Uterus (tissue), 4 donors: Measurements from ENCODE around the gene USP25. TPM values are rescaled to one million over a fixed set of nuclear protein-coding genes. Genes with fewer than 3 reads are reported as not detected.

Source experiments
- DNase-seq, 2 donors: peaks; one replicate each; pipeline ENCODE4 v3.0.0-alpha.2; 2019 to 2020
- H3K27ac ChIP-seq, 2 donors: fragments of 200-600 bp; sonication (generic); 1 replicate in 1 of 2; 2 replicates in 1 of 2; pipeline ENCODE4 v1.5.1; 2016 to 2018
- H3K27me3 ChIP-seq, 2 donors: fragments of 200-600 bp; sonication (generic); one replicate each; pipeline ENCODE4 v1.5.1; 2018 to 2019; ENCODE audit warnings: control low read depth in 1 of 2
- H3K36me3 ChIP-seq, 2 donors: fragments of 200-600 bp; sonication (generic); one replicate each; pipeline ENCODE4 v1.5.1; 2019; ENCODE audit warnings: control low read depth in 1 of 2
- H3K4me1 ChIP-seq, 2 donors: fragments of 200-600 bp; sonication (generic); one replicate each; pipeline ENCODE4 v1.5.1; 2018 to 2019; ENCODE audit warnings: control low read depth in 1 of 2
- H3K4me3 ChIP-seq, 2 donors: fragments of 200-600 bp; sonication (generic); 1 replicate in 1 of 2; 2 replicates in 1 of 2; pipeline ENCODE4 v1.5.1; 2018 to 2019; ENCODE audit warnings: mild to moderate bottlenecking in 1 of 2
- H3K9me3 ChIP-seq, 2 donors: fragments of 200-600 bp; sonication (generic); one replicate each; pipeline ENCODE4 v1.5.1; 2019; ENCODE audit warnings: control low read depth in 1 of 2
- POLR2A ChIP-seq, 2 donors: fragments of 450-650 bp; IDR thresholded peaks; one replicate each; pipeline ENCODE4 v1.6.1; 2016; ENCODE audit warnings: antibody characterized with exemption in 2 of 2, mild to moderate bottlenecking in 1 of 2, moderate library complexity in 1 of 2
- intact Hi-C: fragments of 100-400 bp; cut with DNase I; formaldehyde crosslinking; loops from one replicate; pipeline ENCODE4 v1.15.1; 2023; ENCODE audit warnings: low total_unique reads
- total RNA-seq, 4 donors: library from RNA; depleted of rRNA in 3 of 4; stranded (reverse); fragments of >200 nt in 3 of 4; gene quantifications; one replicate each; pipeline versions ENCODE4 v1.1.0 to v1.2.4, GENCODE V29; 2014 to 2023
- TF ChIP-seq, protein P1 (sequence below), 4 experiments: fragments of 200-600 bp in 2 of 4; fragments of 450-650 bp in 2 of 4; sonication (generic) in 2 of 4; IDR thresholded peaks; one replicate each; pipeline ENCODE4 v1.5.1; 2016 to 2019; ENCODE audit warnings: antibody characterized with exemption in 4 of 4, mild to moderate bottlenecking in 2 of 4, moderate library complexity in 1 of 4
- donor health status: DM: yes; HTN: yes; CAD: no.

The USP25 gene
- total RNA-seq, 4 donors from 2014 or later, result 34.6 to 97.5 (median 63.5) TPM

DNA sequence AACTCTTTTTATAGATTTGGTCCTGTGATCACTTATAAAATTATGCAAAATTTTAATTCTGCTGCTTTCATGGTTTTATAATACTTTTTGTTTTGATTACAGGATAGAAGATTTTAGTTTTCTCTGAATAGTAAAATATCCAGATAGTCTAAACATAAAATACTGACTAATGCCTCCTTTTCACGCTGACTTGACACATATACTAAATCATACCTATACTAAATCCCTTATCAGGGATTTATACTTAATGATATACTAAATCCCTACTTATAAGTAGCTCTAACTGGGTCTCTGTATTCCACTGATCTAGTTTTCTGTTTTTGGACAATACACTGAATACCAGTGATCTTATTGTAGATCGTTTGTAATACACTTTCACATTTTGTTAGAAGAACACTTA is 128.0 kb downstream of the USP25 start:
- Histone ChIP-seq H3K4me3 (no peak overlapping the region), H3K27ac (peak overlapping the region in 1 of 2 donors; percentile 43), H3K36me3 (no peaks in the 10 kb centered on the region), H3K4me1 (no peaks in the 10 kb centered on the region), H3K9me3 (no peaks in the 10 kb centered on the region), H3K27me3 (no peaks in the 10 kb centered on the region)
- intact Hi-C loops, result no loop called here
- no peak for TF ChIP-seq POLR2A (IDR thresholded peaks at IDR 0.05)
- TF ChIP-seq, protein P1, sequence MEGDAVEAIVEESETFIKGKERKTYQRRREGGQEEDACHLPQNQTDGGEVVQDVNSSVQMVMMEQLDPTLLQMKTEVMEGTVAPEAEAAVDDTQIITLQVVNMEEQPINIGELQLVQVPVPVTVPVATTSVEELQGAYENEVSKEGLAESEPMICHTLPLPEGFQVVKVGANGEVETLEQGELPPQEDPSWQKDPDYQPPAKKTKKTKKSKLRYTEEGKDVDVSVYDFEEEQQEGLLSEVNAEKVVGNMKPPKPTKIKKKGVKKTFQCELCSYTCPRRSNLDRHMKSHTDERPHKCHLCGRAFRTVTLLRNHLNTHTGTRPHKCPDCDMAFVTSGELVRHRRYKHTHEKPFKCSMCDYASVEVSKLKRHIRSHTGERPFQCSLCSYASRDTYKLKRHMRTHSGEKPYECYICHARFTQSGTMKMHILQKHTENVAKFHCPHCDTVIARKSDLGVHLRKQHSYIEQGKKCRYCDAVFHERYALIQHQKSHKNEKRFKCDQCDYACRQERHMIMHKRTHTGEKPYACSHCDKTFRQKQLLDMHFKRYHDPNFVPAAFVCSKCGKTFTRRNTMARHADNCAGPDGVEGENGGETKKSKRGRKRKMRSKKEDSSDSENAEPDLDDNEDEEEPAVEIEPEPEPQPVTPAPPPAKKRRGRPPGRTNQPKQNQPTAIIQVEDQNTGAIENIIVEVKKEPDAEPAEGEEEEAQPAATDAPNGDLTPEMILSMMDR (IDR thresholded peaks at IDR 0.05), result no peak
- DNase-seq, result no peak

DNA sequence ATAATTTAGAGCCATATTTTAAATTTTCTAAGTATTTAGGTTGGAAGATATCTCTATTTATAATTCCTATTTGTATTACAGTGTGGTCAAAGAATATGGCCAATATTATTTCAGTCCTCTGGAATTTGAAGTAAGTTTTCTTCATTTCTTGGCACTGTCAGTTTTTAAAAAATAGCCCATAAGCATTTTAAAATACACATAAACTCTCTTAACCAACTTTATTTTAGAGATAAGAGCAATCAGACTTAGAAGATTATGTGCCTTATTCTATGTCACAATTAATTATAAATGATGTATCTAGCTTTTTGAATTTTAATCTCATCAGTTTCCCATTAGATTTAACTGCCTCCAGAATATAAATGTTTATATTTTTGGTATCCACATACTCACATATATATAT is 130.8 kb downstream of the USP25 start:
- intact Hi-C loops, result no loop called here
- Histone ChIP-seq H3K9me3 (no peaks in the 10 kb centered on the region), H3K27ac (no peak overlapping the region), H3K27me3 (no peaks in the 10 kb centered on the region), H3K36me3 (no peaks in the 10 kb centered on the region), H3K4me3 (no peak overlapping the region), H3K4me1 (no peaks in the 10 kb centered on the region)
- DNase-seq, result no peak
- no peak for TF ChIP-seq POLR2A (IDR thresholded peaks at IDR 0.05)
- TF ChIP-seq, protein P1 (IDR thresholded peaks at IDR 0.05), result no peak

DNA sequence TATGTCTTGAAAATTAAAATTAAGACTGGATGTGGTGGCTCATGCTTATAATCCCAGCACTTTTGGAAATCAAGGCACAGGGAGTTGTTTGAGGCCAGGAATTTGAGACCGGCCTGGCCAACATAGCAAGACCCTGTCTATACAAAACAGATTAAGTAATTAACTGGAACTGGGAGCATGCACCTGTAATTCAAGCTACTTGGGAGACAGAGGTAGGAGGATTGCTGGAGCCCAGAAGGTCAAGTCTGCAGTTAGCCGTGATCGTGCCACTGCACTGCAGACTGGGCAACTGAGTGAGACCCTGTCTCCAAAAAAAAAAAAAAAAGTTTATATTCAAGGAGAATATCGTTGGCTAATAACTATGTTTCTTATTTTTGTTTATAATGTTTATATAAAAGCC is 139.2 kb downstream of the USP25 start:
- Histone ChIP-seq H3K4me1 (no peaks in the 10 kb centered on the region), H3K27me3 (no peaks in the 10 kb centered on the region), H3K9me3 (no peaks in the 10 kb centered on the region), H3K36me3 (no peaks in the 10 kb centered on the region), H3K4me3 (no peak overlapping the region), H3K27ac (no peak overlapping the region)
- DNase-seq, result no peak
- intact Hi-C loops, result no loop called here
- TF ChIP-seq POLR2A (IDR thresholded peaks at IDR 0.05), result no peak
- TF ChIP-seq, protein P1 (IDR thresholded peaks at IDR 0.05), result no peak

DNA sequence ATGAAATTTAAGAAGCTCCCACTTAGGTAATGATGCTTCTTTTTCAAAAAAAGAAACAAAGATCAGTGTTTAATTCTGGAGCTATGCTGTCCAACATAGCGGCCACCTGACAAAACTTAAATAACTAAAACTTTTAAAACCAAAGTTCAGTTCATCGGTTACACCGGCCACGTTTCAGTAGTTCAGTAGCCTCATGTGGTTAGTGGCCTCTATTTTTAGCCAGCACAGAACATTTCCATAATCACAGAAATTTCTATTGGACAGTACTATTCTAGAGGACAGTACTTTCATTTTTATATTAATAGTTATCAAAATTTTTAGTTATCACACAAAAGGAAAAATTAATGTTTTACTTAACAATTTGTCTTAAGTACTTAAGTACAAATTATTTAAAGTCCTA is 141.0 kb downstream of the USP25 start:
- Histone ChIP-seq H3K9me3 (no peaks in the 10 kb centered on the region), H3K27me3 (no peaks in the 10 kb centered on the region), H3K4me1 (no peaks in the 10 kb centered on the region), H3K36me3 (no peaks in the 10 kb centered on the region), H3K4me3 (no peak overlapping the region), H3K27ac (no peak overlapping the region)
- intact Hi-C loops, result no loop called here
- DNase-seq, result no peak
- TF ChIP-seq, protein P1 (IDR thresholded peaks at IDR 0.05), result no peak

DNA sequence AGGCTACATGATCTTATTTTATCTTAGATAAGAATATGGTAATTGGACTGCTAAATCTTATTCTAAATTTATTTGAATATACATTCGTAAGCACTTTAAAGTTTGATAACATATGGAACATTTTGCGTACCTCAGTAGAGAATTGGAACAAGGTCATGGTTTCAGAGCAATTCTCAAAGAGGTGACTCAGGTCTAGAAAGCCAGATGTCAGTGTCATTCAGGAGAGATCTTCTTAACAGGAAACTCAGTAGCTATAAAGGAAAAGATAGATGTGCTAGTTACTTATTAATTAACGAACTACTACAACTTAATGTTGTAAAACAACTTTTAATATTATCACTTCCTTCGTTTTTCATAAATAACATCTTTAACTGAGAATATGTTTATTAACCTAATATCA is 142.5 kb downstream of the USP25 start:
- Histone ChIP-seq H3K4me3 (no peak overlapping the region), H3K27ac (no peak overlapping the region), H3K9me3 (no peaks in the 10 kb centered on the region), H3K27me3 (no peaks in the 10 kb centered on the region), H3K36me3 (no peaks in the 10 kb centered on the region), H3K4me1 (no peaks in the 10 kb centered on the region)
- no peak for DNase-seq
- TF ChIP-seq, protein P1 (IDR thresholded peaks at IDR 0.05), result no peak
- no peak for TF ChIP-seq POLR2A (IDR thresholded peaks at IDR 0.05)
- intact Hi-C loops, result no loop called here
